ENCODE measurements around the gene FBXO15. TPM values are rescaled to one million over a fixed set of nuclear protein-coding genes. Genes with fewer than 3 reads are reported as not detected.

FBXO15 gene
- total and polyA plus RNA-seq, 2 of the 8 experiments (the other 6 are each of a cell fraction or from before 2014, with no cell fraction given), result 0.84 to 0.85 TPM

GRCh38 chr18:74040459-74041332 is 106.9 kb downstream of the FBXO15 start (continued):
- TF ChIP-seq CTCF (IDR thresholded peaks at IDR 0.05; ENCODE audit: control extremely low read depth in 1 of 3, insufficient read depth in 1 of 3, low read depth in 1 of 3, low read length in 3 of 3), result peak; percentile 79 to 87 (median 80)
- TF ChIP-seq ASH2L (IDR thresholded peaks at IDR 0.05; ENCODE audit: low read length), result no peak
- TF ChIP-seq RAD21 (IDR thresholded peaks at IDR 0.05 in 1 of 2, conservative IDR thresholded peaks at IDR 0.05 in 1 of 2; ENCODE audit: low read depth in 2 of 2, low read length in 2 of 2), result peak; percentile 61 to 73
